ENCODE measurements around the gene CPNE6.

DNA sequence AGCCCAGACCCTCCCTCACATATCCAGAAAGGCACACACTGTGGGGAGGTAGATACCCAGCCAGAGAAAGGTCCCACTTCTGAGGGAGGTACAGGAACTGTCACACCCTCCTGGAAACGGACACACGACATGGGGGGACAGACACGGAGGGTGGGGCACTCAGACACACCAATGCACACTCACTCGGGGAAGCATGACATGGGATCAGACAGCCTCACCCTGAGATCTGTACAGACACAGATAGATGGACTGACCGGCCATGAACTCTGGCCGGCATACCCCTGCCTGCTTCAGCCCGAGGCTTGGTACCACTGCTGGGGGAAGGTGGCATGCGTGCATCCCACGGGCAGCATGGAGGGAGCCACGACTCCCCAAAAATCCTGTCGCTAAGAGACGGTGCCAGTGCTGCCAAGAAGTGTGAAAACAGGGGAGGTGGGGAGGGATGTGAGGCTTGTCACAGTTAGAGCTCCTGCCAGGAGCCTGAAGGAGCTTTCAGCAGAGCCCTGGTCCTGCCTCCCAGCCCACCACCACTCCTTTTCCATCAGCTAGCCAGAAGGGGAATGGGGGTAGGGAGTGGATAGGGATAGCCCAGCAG lies 571 bp downstream of the CPNE6 start:
- TF ChIP-seq, protein P1, sequence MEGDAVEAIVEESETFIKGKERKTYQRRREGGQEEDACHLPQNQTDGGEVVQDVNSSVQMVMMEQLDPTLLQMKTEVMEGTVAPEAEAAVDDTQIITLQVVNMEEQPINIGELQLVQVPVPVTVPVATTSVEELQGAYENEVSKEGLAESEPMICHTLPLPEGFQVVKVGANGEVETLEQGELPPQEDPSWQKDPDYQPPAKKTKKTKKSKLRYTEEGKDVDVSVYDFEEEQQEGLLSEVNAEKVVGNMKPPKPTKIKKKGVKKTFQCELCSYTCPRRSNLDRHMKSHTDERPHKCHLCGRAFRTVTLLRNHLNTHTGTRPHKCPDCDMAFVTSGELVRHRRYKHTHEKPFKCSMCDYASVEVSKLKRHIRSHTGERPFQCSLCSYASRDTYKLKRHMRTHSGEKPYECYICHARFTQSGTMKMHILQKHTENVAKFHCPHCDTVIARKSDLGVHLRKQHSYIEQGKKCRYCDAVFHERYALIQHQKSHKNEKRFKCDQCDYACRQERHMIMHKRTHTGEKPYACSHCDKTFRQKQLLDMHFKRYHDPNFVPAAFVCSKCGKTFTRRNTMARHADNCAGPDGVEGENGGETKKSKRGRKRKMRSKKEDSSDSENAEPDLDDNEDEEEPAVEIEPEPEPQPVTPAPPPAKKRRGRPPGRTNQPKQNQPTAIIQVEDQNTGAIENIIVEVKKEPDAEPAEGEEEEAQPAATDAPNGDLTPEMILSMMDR (tag by site-specific recombination; IDR thresholded peaks at IDR 0.05): no peak
- TF ChIP-seq, protein P2, sequence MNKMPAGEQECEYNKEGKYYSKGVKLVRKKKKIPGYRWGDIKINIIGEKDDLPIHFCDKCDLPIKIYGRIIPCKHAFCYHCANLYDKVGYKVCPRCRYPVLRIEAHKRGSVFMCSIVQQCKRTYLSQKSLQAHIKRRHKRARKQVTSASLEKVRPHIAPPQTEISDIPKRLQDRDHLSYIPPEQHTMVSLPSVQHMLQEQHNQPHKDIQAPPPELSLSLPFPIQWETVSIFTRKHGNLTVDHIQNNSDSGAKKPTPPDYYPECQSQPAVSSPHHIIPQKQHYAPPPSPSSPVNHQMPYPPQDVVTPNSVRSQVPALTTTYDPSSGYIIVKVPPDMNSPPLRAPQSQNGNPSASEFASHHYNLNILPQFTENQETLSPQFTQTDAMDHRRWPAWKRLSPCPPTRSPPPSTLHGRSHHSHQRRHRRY (tag by site-specific recombination; IDR thresholded peaks at IDR 0.05): no peak
- TF ChIP-seq ZNF140 (tag by site-specific recombination; IDR thresholded peaks at IDR 0.05): no peak
- TF ChIP-seq, protein P3, sequence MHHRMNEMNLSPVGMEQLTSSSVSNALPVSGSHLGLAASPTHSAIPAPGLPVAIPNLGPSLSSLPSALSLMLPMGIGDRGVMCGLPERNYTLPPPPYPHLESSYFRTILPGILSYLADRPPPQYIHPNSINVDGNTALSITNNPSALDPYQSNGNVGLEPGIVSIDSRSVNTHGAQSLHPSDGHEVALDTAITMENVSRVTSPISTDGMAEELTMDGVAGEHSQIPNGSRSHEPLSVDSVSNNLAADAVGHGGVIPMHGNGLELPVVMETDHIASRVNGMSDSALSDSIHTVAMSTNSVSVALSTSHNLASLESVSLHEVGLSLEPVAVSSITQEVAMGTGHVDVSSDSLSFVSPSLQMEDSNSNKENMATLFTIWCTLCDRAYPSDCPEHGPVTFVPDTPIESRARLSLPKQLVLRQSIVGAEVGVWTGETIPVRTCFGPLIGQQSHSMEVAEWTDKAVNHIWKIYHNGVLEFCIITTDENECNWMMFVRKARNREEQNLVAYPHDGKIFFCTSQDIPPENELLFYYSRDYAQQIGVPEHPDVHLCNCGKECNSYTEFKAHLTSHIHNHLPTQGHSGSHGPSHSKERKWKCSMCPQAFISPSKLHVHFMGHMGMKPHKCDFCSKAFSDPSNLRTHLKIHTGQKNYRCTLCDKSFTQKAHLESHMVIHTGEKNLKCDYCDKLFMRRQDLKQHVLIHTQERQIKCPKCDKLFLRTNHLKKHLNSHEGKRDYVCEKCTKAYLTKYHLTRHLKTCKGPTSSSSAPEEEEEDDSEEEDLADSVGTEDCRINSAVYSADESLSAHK (tag by site-specific recombination; IDR thresholded peaks at IDR 0.05): no peak
- TF ChIP-seq, protein P4, sequence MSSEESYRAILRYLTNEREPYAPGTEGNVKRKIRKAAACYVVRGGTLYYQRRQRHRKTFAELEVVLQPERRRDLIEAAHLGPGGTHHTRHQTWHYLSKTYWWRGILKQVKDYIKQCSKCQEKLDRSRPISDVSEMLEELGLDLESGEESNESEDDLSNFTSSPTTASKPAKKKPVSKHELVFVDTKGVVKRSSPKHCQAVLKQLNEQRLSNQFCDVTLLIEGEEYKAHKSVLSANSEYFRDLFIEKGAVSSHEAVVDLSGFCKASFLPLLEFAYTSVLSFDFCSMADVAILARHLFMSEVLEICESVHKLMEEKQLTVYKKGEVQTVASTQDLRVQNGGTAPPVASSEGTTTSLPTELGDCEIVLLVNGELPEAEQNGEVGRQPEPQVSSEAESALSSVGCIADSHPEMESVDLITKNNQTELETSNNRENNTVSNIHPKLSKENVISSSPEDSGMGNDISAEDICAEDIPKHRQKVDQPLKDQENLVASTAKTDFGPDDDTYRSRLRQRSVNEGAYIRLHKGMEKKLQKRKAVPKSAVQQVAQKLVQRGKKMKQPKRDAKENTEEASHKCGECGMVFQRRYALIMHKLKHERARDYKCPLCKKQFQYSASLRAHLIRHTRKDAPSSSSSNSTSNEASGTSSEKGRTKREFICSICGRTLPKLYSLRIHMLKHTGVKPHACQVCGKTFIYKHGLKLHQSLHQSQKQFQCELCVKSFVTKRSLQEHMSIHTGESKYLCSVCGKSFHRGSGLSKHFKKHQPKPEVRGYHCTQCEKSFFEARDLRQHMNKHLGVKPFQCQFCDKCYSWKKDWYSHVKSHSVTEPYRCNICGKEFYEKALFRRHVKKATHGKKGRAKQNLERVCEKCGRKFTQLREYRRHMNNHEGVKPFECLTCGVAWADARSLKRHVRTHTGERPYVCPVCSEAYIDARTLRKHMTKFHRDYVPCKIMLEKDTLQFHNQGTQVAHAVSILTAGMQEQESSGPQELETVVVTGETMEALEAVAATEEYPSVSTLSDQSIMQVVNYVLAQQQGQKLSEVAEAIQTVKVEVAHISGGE (tag by site-specific recombination; conservative IDR thresholded peaks at IDR 0.05; ENCODE audit: low read depth): no peak
- no peak for TF ChIP-seq ZNF132 (tag by site-specific recombination; IDR thresholded peaks at IDR 0.05; ENCODE audit: borderline replicate concordance)
- TF ChIP-seq, protein P5, sequence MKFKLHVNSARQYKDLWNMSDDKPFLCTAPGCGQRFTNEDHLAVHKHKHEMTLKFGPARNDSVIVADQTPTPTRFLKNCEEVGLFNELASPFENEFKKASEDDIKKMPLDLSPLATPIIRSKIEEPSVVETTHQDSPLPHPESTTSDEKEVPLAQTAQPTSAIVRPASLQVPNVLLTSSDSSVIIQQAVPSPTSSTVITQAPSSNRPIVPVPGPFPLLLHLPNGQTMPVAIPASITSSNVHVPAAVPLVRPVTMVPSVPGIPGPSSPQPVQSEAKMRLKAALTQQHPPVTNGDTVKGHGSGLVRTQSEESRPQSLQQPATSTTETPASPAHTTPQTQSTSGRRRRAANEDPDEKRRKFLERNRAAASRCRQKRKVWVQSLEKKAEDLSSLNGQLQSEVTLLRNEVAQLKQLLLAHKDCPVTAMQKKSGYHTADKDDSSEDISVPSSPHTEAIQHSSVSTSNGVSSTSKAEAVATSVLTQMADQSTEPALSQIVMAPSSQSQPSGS (tag by site-specific recombination; IDR thresholded peaks at IDR 0.05; ENCODE audit: low read depth): no peak
- no peak for TF ChIP-seq ZNF501 (tag by site-specific recombination; IDR thresholded peaks at IDR 0.05)

Measured in HEK293 (cell line).